ENCODE measurements around the gene PTGFRN.

The PTGFRN gene

GRCh38 chr1:116999596-116999995 is 89.9 kb downstream of the PTGFRN start:
- H3K27ac ChIP-seq = no peak overlapping the region
- no peak for TF ChIP-seq CTCF (conservative IDR thresholded peaks at IDR 0.05)
- no peak for TF ChIP-seq ZFX (IDR thresholded peaks at IDR 0.05)

- TF ChIP-seq CTCF (conservative IDR thresholded peaks at IDR 0.05) = no peak
- TF ChIP-seq ZFX (IDR thresholded peaks at IDR 0.05) = no peak
- no peak overlapping the region for H3K27ac ChIP-seq
These were observed 90.4 kb downstream of the PTGFRN start for GRCh38 chr1:117000142-117000541.

GRCh38 chr1:117001254-117001927 is 91.7 kb downstream of the PTGFRN start, which contains the start of gene CD101:
CD101 (plus strand) TSS chr1:117001760; CDS start chr1:117001818, 58 bp downstream.
- no peak within 1 kb of the TSS for H3K27ac ChIP-seq
- TF ChIP-seq CTCF (conservative IDR thresholded peaks at IDR 0.05) = no peak
- TF ChIP-seq ZFX (IDR thresholded peaks at IDR 0.05) = no peak

GRCh38 chr1:117003223-117003875 is 93.6 kb downstream of the PTGFRN start:
- TF ChIP-seq ZFX (IDR thresholded peaks at IDR 0.05) (no peak), CTCF (conservative IDR thresholded peaks at IDR 0.05) (no peak)
- no peak overlapping the region for H3K27ac ChIP-seq

GRCh38 chr1:117007719-117008013 is 98.0 kb downstream of the PTGFRN start:
- no peak overlapping the region for H3K27ac ChIP-seq
- TF ChIP-seq ZFX (IDR thresholded peaks at IDR 0.05) = no peak
- TF ChIP-seq CTCF (conservative IDR thresholded peaks at IDR 0.05) = no peak

GRCh38 chr1:117008656-117009055 is 98.9 kb downstream of the PTGFRN start:
- H3K27ac ChIP-seq = no peak overlapping the region
- TF ChIP-seq CTCF (conservative IDR thresholded peaks at IDR 0.05) (no peak), ZFX (IDR thresholded peaks at IDR 0.05) (no peak)

- no peak overlapping the region for H3K27ac ChIP-seq
These were observed 99.4 kb downstream of the PTGFRN start for GRCh38 chr1:117009132-117009531.

More at GRCh38 chr1:117009132-117009531, 99.4 kb downstream of the PTGFRN start:
- TF ChIP-seq CTCF (conservative IDR thresholded peaks at IDR 0.05) (no peak), ZFX (IDR thresholded peaks at IDR 0.05) (no peak)

Measured in C4-2B (cell line).